ENCODE measurements around the gene HEATR5A. TPM values are rescaled to one million over a fixed set of nuclear protein-coding genes. Genes with fewer than 3 reads are reported as not detected.

Gene HEATR5A
- total and polyA plus RNA-seq, 9 of the 15 experiments (the other 6 are each of a cell fraction or from before 2014, with no cell fraction given) = 8.0 to 50.9 (median 23.0) TPM

DNA sequence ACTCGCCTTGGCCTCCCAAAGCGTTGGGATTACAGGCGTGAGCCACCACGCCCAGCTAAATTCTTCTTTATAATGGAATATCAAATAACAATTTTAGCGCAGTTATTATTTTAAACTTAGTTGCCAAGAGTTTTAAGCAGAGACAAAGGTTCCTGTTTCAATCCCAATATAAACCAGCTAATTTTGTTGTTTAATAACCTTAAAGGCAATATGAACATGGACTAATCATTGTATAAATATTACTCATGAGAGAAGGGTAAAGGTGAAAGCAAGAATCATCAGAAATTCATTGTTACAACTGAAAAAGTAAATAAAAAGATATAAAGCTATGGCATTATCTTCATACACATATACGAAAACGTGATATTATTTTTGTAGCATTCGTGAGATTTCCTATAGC is 28.8 kb upstream of the HEATR5A start:
- 73% methylated on average over 8 of the region's 8 CpGs for WGBS (ENCODE audit: insufficient coverage, low coverage, missing lambda C conversion rate)
- intact Hi-C loops (cut with micrococcal nuclease) = no loop called here

More for the DNA sequence above, 28.8 kb upstream of the HEATR5A start:
- H3K9ac ChIP-seq (ENCODE audit: insufficient read depth in 1 of 2, low read depth in 2 of 2, low read length in 2 of 2) = no peak overlapping the region
- POLR2A ChIA-PET = interaction anchor here (1.2 kb wide), 1 partner anchor 29 kb away, joined by 4 read pairs; the partner anchor contains the start of gene HEATR5A
- CTCF ChIA-PET (ENCODE audit: low intra/inter-chr PET ratio) = no interaction called here
- 0 out of 3 replicates have a peak, but pooled peaks cover under 1% of the 10 kb centered on the region for H3K79me2 ChIP-seq (ENCODE audit: control insufficient read depth, insufficient read depth, low read length)
- H3K9me1 ChIP-seq (ENCODE audit: control insufficient read depth, insufficient read depth, low read length) = no peaks in the 10 kb centered on the region
- no peak overlapping the region for H3K4me2 ChIP-seq (ENCODE audit: insufficient read depth, low read length)
- H3K9me3 ChIP-seq (replicated peaks; ENCODE audit: control insufficient read depth, insufficient read depth, low read depth, low read length) = no peaks in the 10 kb centered on the region
- H3K4me1 ChIP-seq (replicated peaks in 1 of 2; ENCODE audit: control insufficient read depth in 2 of 2, insufficient read depth in 2 of 2, low read length in 2 of 2) = peaks cover 0 to 3% of the 10 kb centered on the region in 2 experiments; a peak in 1 of 5 replicates
- H3K36me3 ChIP-seq (ENCODE audit: control insufficient read depth, insufficient read depth, low read length) = peaks cover 39% of the 10 kb centered on the region; the same call in 2 of the 3 replicates
- FAIRE-seq = no peak
- no peak overlapping the region for H3K4me3 ChIP-seq
- H3K27me3 ChIP-seq (ENCODE audit: control insufficient read depth in 2 of 2, insufficient read depth in 2 of 2, low read length in 2 of 2) = no peaks in the 10 kb centered on the region
- H4K20me1 ChIP-seq (replicated peaks; ENCODE audit: control insufficient read depth, insufficient read depth, low read length) = no peaks in the 10 kb centered on the region
- no peak for DNase-seq (ENCODE audit: extremely low read depth in 1 of 4, low spot score in 3 of 4)
- in situ Hi-C loops (cut with MboI) = no loop called here
- H2AFZ ChIP-seq (ENCODE audit: low read depth, low read length) = no peak overlapping the region
- BruUV-seq (replicated peaks) = no TSS peak
- ATAC-seq = no peak
- no peak overlapping the region for H3K27ac ChIP-seq (ENCODE audit: extremely low read depth, low read depth, low read length)
- TF ChIP-seq PHTF2 (CRISPR knock-in tag; IDR thresholded peaks at IDR 0.05) (no peak), ZC3H8 (IDR thresholded peaks at IDR 0.05) (no peak), TBP (optimal IDR thresholded peaks at IDR 0.05; ENCODE audit: low read depth, low read length) (no peak)
- TF ChIP-seq, protein P1, sequence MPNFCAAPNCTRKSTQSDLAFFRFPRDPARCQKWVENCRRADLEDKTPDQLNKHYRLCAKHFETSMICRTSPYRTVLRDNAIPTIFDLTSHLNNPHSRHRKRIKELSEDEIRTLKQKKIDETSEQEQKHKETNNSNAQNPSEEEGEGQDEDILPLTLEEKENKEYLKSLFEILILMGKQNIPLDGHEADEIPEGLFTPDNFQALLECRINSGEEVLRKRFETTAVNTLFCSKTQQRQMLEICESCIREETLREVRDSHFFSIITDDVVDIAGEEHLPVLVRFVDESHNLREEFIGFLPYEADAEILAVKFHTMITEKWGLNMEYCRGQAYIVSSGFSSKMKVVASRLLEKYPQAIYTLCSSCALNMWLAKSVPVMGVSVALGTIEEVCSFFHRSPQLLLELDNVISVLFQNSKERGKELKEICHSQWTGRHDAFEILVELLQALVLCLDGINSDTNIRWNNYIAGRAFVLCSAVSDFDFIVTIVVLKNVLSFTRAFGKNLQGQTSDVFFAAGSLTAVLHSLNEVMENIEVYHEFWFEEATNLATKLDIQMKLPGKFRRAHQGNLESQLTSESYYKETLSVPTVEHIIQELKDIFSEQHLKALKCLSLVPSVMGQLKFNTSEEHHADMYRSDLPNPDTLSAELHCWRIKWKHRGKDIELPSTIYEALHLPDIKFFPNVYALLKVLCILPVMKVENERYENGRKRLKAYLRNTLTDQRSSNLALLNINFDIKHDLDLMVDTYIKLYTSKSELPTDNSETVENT (CRISPR knock-in tag; IDR thresholded peaks at IDR 0.05) = no peak
